AG10803 (cell line): ENCODE measurements around the gene NAALADL2.

Experiments
- DNase-seq: peaks from one replicate; pipeline ENCODE4 v3.0.0; 2010; ENCODE audit warnings: low read depth
- H3K4me3 ChIP-seq: 2 replicates; pipeline ENCODE4 v1.5.1; 2011; ENCODE audit warnings: mild to moderate bottlenecking, low read length, control low read depth
- TF ChIP-seq, protein P1 (sequence below): conservative IDR thresholded peaks from 2 replicates; pipeline ENCODE4 v1.5.1; 2011; ENCODE audit warnings: mild to moderate bottlenecking, low read length, control low read depth, inconsistent platforms

The NAALADL2 gene

DNA sequence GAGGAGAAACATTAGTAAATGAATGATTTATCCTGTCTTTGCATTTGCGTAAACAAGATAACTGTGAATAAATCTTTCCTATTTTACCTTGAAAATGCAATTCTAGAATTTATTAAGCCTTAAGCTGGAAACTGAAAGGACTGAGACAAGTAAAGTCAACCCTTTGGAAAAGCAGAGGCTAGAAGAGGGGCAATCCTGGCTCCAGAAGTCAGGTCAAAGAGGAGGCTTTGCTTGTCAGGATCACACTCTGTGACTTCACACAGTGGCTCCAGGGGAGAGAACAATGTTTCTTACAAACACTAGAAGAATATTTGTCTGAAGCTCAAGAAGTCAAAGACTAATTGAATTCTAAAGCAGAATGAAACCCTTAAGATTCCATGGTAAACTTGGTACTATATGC, 530.4 kb downstream of the NAALADL2 start:
- DNase-seq, result no peak
- TF ChIP-seq, protein P1, sequence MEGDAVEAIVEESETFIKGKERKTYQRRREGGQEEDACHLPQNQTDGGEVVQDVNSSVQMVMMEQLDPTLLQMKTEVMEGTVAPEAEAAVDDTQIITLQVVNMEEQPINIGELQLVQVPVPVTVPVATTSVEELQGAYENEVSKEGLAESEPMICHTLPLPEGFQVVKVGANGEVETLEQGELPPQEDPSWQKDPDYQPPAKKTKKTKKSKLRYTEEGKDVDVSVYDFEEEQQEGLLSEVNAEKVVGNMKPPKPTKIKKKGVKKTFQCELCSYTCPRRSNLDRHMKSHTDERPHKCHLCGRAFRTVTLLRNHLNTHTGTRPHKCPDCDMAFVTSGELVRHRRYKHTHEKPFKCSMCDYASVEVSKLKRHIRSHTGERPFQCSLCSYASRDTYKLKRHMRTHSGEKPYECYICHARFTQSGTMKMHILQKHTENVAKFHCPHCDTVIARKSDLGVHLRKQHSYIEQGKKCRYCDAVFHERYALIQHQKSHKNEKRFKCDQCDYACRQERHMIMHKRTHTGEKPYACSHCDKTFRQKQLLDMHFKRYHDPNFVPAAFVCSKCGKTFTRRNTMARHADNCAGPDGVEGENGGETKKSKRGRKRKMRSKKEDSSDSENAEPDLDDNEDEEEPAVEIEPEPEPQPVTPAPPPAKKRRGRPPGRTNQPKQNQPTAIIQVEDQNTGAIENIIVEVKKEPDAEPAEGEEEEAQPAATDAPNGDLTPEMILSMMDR, result no peak
- no peak overlapping the region for H3K4me3 ChIP-seq

DNA sequence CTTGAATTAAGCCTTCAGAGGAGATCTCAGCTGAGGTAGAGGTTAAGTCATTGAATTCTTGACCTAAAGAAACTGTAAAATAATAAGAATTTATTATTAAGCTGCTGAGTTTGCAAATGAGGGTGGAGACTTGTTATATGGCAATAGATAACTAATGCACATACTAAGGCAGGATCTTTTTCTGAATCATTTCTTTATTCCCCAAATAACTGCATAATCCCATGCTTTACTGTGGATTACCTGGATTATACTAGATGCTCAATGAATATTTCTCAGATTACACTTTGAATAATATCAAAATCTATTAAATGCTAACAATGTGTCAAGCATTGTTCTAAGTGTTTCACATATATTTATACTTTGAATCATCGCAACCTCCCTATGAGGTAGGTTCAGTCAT, 532.5 kb downstream of the NAALADL2 start:
- no peak overlapping the region for H3K4me3 ChIP-seq
- DNase-seq, result no peak
- TF ChIP-seq, protein P1, result no peak

DNA sequence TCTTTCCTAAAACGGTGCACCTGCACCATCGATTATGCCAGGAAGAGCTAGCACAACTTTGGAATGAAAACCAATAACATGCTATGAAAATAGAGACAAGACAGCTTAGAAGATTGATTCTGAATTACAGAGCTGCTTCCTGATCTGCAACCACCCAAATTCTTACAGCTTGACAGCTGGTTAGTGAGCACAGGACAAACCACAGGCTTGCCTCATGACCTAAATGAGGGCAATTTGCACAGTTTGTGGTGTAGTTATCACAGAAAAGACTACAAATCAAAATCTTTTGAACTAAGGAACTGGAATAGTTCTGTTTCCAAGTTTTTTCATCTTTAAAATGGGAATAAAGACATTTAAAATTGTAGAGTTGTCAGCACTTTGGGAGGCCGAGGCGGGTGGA, 533.5 kb downstream of the NAALADL2 start:
- peak; percentile 62 for DNase-seq
- TF ChIP-seq, protein P1, result no peak
- H3K4me3 ChIP-seq, result no peak overlapping the region

DNA sequence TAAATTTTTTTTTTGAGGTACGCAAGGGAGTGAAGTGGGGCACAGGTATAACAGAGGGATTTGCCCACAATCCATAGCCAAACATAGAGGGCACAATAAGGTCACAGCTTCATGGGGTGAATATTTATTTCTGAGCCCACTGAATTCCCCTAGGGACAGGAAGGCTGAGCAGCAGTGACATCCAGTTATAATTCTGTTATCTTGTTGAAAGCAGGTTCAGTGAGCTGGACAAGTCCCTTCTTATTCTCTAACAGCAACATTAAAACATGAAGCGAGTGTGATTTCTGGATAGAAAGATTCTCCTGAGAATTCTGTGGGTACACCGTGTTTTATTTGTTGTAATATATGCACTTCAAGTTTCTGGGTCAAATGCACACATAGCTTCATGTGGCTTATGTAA, 538.2 kb downstream of the NAALADL2 start:
- TF ChIP-seq, protein P1, result no peak
- no peak overlapping the region for H3K4me3 ChIP-seq
- no peak for DNase-seq

DNA sequence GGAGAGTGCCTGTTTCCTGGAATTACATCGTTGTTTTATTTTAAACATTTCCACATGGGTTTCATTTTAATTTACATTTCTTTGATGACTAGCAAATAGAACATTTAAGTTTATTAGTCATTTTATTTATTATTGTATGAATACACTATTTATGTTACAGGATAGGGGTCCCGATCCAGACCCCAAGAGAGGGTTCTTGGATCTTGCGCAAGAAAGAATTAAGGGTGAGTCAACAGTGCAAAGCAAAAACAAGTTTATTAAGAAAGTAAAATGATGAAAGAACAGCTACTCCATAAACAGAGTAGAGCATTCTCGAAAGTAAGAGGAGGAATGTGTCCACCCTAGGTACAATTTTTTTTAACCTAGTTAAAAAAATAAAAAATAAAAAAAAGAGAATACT, 539.5 kb downstream of the NAALADL2 start:
- H3K4me3 ChIP-seq, result no peak overlapping the region
- TF ChIP-seq, protein P1, result no peak
- DNase-seq, result peak; percentile 13

DNA sequence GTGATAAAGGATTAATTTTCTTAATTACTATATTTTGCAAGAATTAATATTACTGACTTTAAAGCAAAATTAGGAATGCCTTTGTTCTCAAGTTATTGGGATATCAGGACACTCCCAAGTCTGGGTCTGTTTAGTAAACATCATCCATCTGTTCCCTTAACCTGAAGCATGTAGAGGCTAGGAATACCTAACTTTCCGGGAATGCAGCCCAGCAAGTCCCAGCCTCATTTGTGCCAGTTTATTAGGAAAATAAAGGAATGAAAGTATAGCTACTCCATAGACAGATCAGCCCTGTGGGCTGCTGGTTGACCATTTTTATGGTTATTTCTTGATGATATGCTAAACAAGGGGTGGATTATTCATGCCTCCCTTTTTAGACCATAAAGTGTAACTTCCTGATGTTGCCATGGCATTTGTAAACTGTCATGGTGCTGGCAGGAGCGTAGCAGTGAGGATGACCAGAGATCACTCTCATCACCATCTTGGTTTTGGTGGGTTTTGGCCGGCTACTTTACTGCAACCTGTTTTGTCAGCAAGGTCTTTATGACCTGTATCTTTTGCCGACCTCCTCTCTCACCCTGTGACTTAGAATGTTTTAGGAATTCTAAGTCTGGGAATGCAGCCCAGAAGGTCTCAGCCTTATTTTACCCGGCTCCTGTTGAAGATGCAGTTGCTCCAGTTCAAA, 540.2 kb downstream of the NAALADL2 start:
- TF ChIP-seq, protein P1, result no peak
- no peak for DNase-seq
- H3K4me3 ChIP-seq, result no peak overlapping the region

DNA sequence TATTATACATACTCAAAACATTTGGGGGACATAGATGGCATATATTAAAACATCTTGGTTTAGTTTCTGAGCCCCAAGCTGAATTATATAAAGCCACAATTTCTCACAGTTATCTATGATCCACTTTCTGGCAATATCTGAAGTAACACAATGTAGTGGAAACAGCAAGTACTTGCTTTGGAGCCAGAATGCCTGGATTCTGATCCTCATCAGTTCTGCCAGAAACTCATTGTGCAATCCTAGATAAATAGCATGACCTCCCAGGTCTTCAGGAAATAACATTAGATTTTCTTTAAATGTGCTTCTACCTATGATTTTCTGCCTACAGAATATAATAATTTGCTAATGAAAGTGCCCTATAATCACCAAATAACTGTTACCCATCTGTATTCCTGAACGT, 544.9 kb downstream of the NAALADL2 start:
- H3K4me3 ChIP-seq, result no peak overlapping the region
- TF ChIP-seq, protein P1, result no peak
- DNase-seq, result peak; percentile 38
